Measurements from ENCODE around the gene AMN. TPM values are rescaled to one million over a fixed set of nuclear protein-coding genes. Genes with fewer than 3 reads are reported as not detected.
A peak's percentile ranks its signal among the peaks of the same experiment; 100 is the strongest.

The AMN gene
- total and polyA plus RNA-seq, 4 donors = 2.1 to 51.2 (median 8.6) TPM

DNA sequence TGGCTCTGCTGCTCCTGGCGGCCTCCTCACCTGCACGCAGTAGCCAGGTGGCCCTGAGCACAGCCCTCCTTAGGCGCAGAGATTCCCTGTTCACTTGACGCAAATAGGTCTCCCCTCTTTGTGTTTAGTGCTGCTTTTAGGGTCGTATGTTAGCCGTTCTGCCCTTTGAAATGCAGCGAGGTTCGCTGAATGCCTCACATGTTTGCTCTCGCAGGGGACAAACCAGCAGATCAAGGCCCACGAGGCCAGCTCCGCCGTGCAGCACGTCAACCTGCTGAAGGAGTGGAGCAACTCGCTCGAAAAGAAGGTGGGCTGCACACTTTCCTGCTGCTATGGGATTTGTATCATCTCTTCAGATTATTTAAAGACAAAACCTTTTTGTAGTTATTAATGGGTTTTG is 31.4 kb upstream of the AMN start:
- Histone ChIP-seq H3K36me3 (ENCODE audit: control insufficient read depth in 4 of 4, insufficient read depth in 3 of 4, low read depth in 1 of 4, low read length in 3 of 4) (peaks cover 1 to 12% (median 4%) of the 10 kb centered on the region in 4 donors), H3K9ac (ENCODE audit: low read depth in 1 of 2, low read length in 2 of 2) (no peak overlapping the region), H3K4me3 (ENCODE audit: low read depth in 1 of 3, low read length in 3 of 3) (no peak overlapping the region), H3K27ac (ENCODE audit: low read depth in 1 of 2, low read length in 2 of 2) (no peak overlapping the region), H3K27me3 (ENCODE audit: control insufficient read depth in 4 of 4, insufficient read depth in 4 of 4, low read length in 3 of 4) (no peaks in the 10 kb centered on the region), H3K4me1 (ENCODE audit: control insufficient read depth in 4 of 4, insufficient read depth in 4 of 4, low read length in 3 of 4) (peaks cover 0 to 12% (median 5%) of the 10 kb centered on the region in 4 donors), H3K9me3 (ENCODE audit: control insufficient read depth in 4 of 4, low read length in 3 of 4) (no peaks in the 10 kb centered on the region)
- 92% methylated on average over 15 of the region's 15 CpGs for WGBS
- TF ChIP-seq FOXA2 (IDR thresholded peaks at IDR 0.05) (no peak), NR2F2 (IDR thresholded peaks at IDR 0.05) (no peak), RXRA (IDR thresholded peaks at IDR 0.05) (no peak), YY1 (IDR thresholded peaks at IDR 0.05) (no peak), TAF1 (conservative IDR thresholded peaks at IDR 0.05) (no peak), GABPA (IDR thresholded peaks at IDR 0.05 in 1 of 2, conservative IDR thresholded peaks at IDR 0.05 in 1 of 2) (no peak), FOXA1 (IDR thresholded peaks at IDR 0.05) (no peak), HNF4A (conservative IDR thresholded peaks at IDR 0.05) (no peak), HNF4G (IDR thresholded peaks at IDR 0.05) (no peak), EGR1 (IDR thresholded peaks at IDR 0.05; ENCODE audit: low read depth in 2 of 2) (no peak)
- TF ChIP-seq, protein P1, sequence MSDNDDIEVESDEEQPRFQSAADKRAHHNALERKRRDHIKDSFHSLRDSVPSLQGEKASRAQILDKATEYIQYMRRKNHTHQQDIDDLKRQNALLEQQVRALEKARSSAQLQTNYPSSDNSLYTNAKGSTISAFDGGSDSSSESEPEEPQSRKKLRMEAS (IDR thresholded peaks at IDR 0.05) = no peak
- TF ChIP-seq, protein P2, sequence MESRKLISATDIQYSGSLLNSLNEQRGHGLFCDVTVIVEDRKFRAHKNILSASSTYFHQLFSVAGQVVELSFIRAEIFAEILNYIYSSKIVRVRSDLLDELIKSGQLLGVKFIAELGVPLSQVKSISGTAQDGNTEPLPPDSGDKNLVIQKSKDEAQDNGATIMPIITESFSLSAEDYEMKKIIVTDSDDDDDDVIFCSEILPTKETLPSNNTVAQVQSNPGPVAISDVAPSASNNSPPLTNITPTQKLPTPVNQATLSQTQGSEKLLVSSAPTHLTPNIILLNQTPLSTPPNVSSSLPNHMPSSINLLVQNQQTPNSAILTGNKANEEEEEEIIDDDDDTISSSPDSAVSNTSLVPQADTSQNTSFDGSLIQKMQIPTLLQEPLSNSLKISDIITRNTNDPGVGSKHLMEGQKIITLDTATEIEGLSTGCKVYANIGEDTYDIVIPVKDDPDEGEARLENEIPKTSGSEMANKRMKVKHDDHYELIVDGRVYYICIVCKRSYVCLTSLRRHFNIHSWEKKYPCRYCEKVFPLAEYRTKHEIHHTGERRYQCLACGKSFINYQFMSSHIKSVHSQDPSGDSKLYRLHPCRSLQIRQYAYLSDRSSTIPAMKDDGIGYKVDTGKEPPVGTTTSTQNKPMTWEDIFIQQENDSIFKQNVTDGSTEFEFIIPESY (IDR thresholded peaks at IDR 0.05) = no peak
- no peak for DNase-seq (ENCODE audit: low spot score)

GRCh38 chr14:102891556-102891955 is 30.9 kb upstream of the AMN start:
- Histone ChIP-seq H3K9me3 (ENCODE audit: control insufficient read depth in 4 of 4, low read length in 3 of 4) (no peaks in the 10 kb centered on the region), H3K9ac (ENCODE audit: low read depth in 1 of 2, low read length in 2 of 2) (no peak overlapping the region), H3K4me3 (ENCODE audit: low read depth in 1 of 3, low read length in 3 of 3) (no peak overlapping the region), H3K27ac (ENCODE audit: low read depth in 1 of 2, low read length in 2 of 2) (no peak overlapping the region), H3K27me3 (ENCODE audit: control insufficient read depth in 4 of 4, insufficient read depth in 4 of 4, low read length in 3 of 4) (no peaks in the 10 kb centered on the region), H3K4me1 (ENCODE audit: control insufficient read depth in 4 of 4, insufficient read depth in 4 of 4, low read length in 3 of 4) (peaks cover 0 to 12% (median 5%) of the 10 kb centered on the region in 4 donors), H3K36me3 (ENCODE audit: control insufficient read depth in 4 of 4, insufficient read depth in 3 of 4, low read depth in 1 of 4, low read length in 3 of 4) (peaks cover 1 to 10% (median 4%) of the 10 kb centered on the region in 4 donors)
- 39% methylated on average over 4 of the region's 4 CpGs for WGBS
- DNase-seq (ENCODE audit: low spot score) = no peak
- TF ChIP-seq RAD21 (IDR thresholded peaks at IDR 0.05) (no peak), HNF4A (conservative IDR thresholded peaks at IDR 0.05) (peak in 1 of 2 donors; percentile 22), YY1 (IDR thresholded peaks at IDR 0.05) (no peak)

GRCh38 chr14:102892651-102893050 is 29.8 kb upstream of the AMN start:
- WGBS = 98% methylated on average over 8 of the region's 8 CpGs
- peaks cover under 1 to 15% (median 4%) of the 10 kb centered on the region in 4 donors for H3K36me3 ChIP-seq (ENCODE audit: control insufficient read depth in 4 of 4, insufficient read depth in 3 of 4, low read depth in 1 of 4, low read length in 3 of 4)
- H3K27ac ChIP-seq (ENCODE audit: low read depth in 1 of 2, low read length in 2 of 2) = peak overlapping the region in 1 of 2 donors; percentile 63
- H3K9me3 ChIP-seq (ENCODE audit: control insufficient read depth in 4 of 4, low read length in 3 of 4) = no peaks in the 10 kb centered on the region
- H3K9ac ChIP-seq (ENCODE audit: low read depth in 1 of 2, low read length in 2 of 2) = no peak overlapping the region
- no peak overlapping the region for H3K4me3 ChIP-seq (ENCODE audit: low read depth in 1 of 3, low read length in 3 of 3)
- H3K27me3 ChIP-seq (ENCODE audit: control insufficient read depth in 4 of 4, insufficient read depth in 4 of 4, low read length in 3 of 4) = no peaks in the 10 kb centered on the region
- DNase-seq (ENCODE audit: low spot score) = no peak
- peaks cover 0 to 12% (median 5%) of the 10 kb centered on the region in 4 donors for H3K4me1 ChIP-seq (ENCODE audit: control insufficient read depth in 4 of 4, insufficient read depth in 4 of 4, low read length in 3 of 4)
- TF ChIP-seq TAF1 (conservative IDR thresholded peaks at IDR 0.05) (no peak), YY1 (IDR thresholded peaks at IDR 0.05) (no peak), GABPA (IDR thresholded peaks at IDR 0.05 in 1 of 2, conservative IDR thresholded peaks at IDR 0.05 in 1 of 2) (no peak), NR2F2 (IDR thresholded peaks at IDR 0.05) (no peak), RXRA (IDR thresholded peaks at IDR 0.05) (no peak)

All from liver (tissue), 9 donors.